PC-3 (cell line): Measurements from ENCODE around the gene MED13L.

ENCODE experiments used
- CTCF ChIP-seq: fragments of 300-600 bp; sonication (generic); conservative IDR thresholded peaks from 2 replicates; pipeline ENCODE4 v1.5.1; 2017; ENCODE audit warnings: antibody characterized with exemption, low read depth, mild to moderate bottlenecking, low read length
- EZH2 ChIP-seq: fragments of 300-600 bp; sonication (generic); IDR thresholded peaks from one replicate; pipeline ENCODE4 v1.6.1; 2017; ENCODE audit warnings: antibody characterized with exemption, mild to moderate bottlenecking, low read length; ENCODE audit not compliant: unreplicated experiment

DNA sequence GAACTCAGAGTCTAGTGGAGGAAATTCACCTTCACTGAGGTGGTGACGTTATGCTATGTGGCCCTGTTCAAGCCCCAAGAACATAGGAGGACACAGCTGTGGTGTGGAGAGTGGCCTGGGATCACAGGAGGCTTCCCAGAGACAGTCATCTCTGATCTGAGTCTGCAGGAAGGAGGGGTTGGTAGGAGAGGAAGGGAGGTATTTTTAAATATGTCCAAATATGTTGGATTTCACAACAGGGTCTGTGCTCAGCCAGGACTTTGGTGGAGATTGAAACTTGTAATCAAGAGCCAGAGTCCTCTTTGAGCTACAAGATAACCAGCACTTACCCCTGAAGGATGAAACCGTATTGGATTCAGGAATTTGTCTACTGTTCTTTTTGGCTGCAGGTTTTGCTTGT lies 26.4 kb upstream of the MED13L start:
- TF ChIP-seq CTCF (no peak), EZH2 (no peak)
